HG02798 (cell line): ENCODE measurements around the gene MUC12.
"Not testable (repeated sequence)": the region's sequence is repeated elsewhere in the genome, so short reads cannot be mapped to it uniquely, and the experiment has no call there.

Experiments used
- ATAC-seq: cut with Tn5 transposase; IDR thresholded peaks from one replicate; pipeline ENCODE4 v1.9.1; 2021; ENCODE audit warnings: mild to moderate bottlenecking; ENCODE audit not compliant: unreplicated experiment, poor library complexity

MUC12 gene

DNA sequence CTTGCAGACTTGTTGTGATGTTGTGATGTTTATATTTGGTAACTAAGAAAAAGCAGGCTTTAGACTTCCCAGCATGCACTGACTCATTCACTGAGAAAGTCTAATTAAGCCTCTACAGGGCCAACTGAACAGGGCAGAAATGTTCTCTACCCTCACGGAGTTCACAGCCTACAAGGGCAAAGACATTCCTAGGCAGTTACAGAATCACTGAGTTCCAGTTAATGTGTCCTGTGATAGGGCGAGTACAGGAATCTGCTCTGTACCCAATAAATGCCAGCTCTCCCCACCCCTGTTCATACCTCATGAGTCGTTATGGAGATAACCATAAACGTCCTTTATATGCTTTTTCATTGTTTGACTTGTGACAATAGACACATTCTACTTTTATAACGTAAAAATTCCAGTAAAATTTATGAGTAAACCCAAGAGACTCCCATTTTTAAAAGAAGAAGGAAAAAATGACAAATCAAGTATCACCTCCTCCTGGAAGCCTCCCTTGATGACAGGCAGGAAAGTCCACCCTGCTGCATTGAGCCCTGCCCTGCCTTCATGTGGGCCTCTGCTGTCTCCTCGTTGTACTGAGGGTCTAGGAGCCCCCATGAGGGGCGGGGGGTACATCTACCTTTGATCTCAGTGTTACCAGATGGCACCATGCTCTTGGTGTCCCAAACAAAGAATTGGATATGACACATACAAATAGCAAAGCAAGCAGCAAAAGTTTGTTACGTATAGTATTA, 14.3 kb downstream of the MUC12 start:
- no peak for ATAC-seq

DNA sequence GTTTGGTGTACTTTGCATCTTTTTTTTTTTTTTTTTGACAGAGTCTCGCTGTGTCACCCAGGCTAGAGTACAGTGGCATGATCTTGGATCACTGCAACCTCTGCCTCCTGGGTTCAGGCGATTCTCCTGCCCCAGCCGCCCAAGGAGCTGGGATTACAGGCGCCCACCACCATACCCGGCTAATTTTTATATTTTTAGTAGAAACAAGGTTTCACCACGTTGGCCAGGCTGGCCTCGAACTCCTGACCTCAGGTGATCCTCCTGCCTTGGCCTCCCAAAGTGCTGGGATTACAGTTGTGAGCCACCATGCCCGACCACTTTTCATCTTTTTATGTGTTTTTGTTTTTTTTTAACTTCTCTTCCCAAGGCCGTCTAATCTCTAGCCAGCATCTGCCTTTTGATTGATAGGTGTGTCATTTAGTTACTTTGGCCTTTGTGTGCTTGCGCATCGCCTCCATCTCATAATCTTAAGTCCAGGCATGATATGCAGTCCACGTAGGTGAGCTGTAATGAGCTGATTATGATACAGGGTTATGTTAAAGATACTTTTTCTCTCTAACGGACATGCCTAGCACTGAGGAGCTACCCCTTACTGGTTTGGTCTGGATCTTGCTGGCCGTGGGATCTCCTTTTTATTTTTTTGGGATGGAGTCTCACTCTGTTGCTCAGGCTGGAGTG, 15.0 kb downstream of the MUC12 start:
- not testable (repeated sequence) for ATAC-seq

DNA sequence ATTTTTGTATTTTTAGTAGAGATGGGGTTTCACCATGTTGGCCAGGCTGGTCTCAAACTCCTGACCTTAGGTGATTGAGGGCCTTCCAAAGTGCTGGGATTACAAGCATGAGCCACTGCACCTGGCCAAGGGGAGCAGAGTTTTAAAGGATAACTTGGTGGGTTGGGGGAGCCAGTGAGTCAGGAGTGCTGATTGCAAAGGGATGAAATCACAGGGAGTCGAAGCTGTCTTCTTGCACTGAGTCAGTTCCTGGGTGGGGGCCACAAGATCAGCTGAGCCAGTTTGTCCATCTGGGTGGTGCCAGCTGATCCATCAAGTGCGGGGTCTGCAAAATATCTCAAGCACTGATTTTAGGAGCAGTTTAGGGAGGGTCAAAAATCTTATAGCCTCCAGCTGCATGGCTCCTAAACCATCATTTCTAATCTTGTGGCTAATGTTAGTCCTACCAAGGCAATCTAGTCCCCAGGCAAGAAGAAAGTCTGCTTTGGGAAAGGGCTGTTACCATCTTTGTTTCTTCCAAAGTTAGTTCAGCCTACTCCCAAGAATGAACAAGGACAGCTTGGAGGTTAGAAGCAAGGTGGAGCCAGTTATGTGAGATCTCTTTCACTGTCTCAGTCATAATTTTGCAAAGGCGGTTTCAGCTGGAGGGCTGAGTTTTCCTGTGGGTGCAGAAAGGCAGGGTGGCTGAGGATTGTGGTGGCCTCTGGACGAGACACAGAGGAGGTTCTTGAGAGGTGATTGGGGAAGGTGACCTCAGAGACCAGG, 15.8 kb downstream of the MUC12 start:
- ATAC-seq: not testable (repeated sequence)

DNA sequence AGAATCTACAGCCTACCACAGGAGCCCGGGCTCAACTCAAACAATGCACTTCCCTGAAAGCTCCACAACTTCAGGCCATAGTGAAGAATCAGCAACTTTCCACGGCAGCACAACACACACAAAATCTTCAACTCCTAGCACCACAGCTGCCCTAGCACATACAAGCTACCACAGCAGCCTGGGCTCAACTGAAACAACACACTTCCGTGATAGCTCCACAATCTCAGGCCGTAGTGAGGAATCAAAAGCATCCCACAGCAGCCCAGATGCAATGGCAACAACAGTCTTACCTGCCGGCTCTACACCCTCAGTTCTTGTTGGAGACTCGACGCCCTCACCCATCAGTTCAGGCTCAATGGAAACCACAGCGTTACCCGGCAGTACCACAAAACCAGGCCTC, 22.3 kb downstream of the MUC12 start:
- no peak for ATAC-seq

DNA sequence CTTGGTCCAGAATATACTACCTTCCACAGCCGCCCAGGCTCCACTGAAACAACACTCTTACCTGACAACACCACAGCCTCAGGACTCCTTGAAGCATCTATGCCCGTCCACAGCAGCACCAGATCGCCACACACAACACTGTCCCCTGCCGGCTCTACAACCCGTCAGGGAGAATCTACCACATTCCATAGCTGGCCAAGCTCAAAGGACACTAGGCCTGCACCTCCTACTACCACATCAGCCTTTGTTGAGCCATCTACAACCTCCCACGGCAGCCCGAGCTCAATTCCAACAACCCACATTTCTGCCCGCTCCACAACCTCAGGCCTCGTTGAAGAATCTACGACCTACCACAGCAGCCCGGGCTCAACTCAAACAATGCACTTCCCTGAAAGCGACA, 22.9 kb downstream of the MUC12 start:
- not testable (repeated sequence) for ATAC-seq

DNA sequence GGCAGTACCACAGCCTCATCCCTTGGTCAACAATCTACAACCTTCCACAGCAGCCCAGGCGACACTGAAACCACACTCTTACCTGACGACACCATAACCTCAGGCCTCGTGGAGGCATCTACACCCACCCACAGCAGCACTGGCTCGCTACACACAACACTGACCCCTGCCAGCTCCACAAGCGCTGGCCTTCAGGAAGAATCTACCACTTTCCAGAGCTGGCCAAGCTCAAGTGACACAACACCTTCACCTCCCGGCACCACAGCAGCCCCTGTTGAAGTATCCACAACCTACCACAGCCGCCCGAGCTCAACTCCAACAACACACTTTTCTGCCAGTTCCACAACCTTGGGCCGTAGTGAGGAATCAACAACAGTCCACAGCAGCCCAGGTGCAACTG, 25.3 kb downstream of the MUC12 start:
- ATAC-seq: not testable (repeated sequence)

DNA sequence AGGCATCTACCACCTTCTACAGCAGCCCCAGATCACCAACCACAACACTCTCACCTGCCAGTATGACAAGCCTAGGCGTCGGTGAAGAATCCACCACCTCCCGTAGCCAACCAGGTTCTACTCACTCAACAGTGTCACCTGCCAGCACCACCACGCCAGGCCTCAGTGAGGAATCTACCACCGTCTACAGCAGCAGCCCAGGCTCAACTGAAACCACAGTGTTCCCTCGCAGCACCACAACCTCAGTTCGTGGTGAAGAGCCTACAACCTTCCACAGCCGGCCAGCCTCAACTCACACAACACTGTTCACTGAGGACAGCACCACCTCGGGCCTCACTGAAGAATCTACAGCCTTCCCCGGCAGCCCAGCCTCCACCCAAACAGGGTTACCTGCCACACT, 29.2 kb downstream of the MUC12 start:
- ATAC-seq: not testable (repeated sequence)

DNA sequence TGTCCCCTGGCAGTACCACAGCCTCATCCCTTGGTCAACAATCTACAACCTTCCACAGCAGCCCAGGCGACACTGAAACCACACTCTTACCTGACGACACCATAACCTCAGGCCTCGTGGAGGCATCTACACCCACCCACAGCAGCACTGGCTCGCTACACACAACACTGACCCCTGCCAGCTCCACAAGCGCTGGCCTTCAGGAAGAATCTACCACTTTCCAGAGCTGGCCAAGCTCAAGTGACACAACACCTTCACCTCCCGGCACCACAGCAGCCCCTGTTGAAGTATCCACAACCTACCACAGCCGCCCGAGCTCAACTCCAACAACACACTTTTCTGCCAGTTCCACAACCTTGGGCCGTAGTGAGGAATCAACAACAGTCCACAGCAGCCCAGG, 30.0 kb downstream of the MUC12 start:
- ATAC-seq: not testable (repeated sequence)

DNA sequence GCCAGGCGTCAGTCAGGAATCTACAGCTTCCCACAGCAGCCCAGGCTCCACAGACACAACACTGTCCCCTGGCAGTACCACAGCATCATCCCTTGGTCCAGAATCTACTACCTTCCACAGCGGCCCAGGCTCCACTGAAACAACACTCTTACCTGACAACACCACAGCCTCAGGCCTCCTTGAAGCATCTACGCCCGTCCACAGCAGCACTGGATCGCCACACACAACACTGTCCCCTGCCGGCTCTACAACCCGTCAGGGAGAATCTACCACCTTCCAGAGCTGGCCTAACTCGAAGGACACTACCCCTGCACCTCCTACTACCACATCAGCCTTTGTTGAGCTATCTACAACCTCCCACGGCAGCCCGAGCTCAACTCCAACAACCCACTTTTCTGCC, 30.7 kb downstream of the MUC12 start:
- not testable (repeated sequence) for ATAC-seq

DNA sequence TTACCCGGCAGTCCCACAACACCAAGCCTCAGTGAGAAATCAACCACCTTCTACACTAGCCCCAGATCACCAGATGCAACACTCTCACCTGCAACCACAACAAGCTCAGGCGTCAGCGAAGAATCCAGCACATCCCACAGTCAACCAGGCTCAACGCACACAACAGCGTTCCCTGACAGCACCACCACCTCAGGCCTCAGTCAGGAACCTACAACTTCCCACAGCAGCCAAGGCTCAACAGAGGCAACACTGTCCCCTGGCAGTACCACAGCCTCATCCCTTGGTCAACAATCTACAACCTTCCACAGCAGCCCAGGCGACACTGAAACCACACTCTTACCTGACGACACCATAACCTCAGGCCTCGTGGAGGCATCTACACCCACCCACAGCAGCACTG, 33.0 kb downstream of the MUC12 start:
- ATAC-seq: not testable (repeated sequence)

DNA sequence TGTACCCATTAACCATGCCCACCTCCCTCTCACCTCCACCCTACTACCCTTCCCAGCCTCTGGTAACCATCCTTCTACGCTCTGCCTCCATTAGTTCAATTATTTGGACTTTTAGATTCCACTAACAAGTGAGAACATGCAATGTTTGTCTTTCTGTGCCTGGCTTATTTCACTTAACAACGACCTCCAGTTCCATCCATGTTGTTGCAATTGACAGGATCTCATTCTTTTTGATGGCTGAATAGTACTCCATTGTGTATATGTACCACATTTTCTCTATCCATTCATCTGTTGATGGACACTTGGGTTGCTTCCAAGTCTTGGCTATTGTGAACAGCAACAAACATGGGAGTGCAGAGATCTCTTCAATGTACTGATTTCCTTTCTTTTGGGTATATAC, 38.0 kb downstream of the MUC12 start:
- not testable (repeated sequence) for ATAC-seq

DNA sequence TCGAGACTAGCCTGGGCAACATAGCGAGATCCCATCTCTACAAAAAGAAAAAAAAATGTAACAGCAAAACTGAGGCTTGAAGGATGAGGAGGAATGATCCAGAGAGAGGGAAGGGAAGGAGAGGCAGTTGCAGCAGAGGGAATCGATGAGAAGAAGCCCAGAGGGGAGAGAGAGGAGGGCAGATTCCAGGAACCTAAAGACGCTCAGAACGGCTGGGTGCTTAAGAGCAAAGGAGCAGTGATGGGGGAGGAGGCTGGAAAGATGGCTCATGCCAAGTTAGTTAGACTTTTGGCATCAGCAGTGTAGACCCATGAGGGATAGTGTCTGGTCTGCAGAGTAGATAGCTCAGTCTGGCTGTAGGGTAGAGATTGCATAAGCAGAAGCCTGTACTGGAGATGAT, 40.3 kb downstream of the MUC12 start:
- ATAC-seq: no peak

DNA sequence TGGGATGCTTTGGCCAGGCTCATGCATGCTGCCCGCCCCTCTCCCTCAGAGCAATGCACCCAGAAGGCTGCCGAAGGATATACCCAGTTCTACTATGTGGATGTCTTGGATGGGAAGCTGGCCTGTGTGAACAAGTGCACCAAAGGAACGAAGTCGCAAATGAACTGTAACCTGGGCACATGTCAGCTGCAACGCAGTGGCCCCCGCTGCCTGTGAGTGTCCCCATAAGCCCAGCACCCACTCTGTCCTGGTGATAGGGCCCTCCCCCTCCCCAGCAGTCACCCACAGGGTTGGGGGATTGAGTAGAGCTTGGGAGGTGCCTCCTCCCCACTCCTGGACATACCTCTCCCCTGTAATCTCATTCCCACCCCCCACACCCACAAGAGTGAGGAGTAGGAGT, 43.6 kb downstream of the MUC12 start:
- no peak for ATAC-seq

DNA sequence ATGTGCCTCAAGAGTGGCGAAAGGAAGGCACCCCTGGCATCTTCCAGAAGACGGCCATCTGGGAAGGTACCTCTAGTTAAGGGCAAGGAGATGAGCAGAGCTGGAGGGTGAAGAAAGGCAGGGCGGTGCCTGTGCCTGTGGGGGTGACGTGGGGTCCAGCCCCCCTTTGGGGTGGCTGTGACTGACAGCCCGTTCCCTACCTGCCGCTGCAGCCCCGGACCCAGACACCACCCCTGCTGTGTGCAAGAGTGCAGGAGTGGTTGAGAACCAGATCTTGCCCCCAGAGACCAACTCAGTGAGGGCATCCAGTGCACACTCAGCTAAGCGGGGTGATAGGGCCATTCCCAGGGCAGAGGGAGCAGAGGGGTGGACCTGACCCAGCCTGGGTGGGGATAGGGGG, 46.3 kb downstream of the MUC12 start:
- no peak for ATAC-seq

DNA sequence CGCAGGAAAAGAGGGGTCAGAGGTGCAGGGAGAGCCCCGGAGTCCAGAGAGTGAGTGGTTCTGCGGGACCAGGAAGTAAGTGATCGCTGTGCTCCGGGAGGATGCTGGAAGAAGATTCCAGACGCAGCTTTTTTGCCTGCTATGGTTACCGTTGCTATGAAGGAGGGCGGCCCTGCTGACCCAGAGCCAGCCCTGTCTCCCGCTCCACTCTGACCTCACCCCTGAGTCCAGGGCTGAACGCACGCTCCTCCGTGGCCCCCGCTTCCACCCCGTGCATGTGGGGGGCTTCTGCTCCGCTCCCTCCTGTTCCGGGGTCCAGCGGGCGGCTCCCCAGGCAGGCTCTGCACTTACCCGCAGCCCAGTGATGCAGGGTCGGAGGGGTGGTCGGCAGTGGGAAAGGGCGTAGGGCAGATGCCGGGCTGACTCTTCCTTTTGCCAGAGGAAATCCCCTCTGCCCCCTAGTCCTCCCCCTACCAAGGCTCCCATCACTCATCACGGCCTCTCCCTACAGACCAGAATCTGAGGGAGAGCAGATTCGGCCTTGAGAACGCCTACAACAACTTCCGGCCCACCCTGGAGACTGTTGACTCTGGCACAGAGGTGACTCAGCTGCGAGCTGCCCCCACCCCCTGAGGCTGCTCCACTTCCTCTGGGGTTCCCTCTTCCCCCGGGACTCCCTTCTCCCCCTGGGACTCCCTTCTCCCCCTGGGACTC, 47.9 kb downstream of the MUC12 start:
- ATAC-seq: peak; percentile 75

DNA sequence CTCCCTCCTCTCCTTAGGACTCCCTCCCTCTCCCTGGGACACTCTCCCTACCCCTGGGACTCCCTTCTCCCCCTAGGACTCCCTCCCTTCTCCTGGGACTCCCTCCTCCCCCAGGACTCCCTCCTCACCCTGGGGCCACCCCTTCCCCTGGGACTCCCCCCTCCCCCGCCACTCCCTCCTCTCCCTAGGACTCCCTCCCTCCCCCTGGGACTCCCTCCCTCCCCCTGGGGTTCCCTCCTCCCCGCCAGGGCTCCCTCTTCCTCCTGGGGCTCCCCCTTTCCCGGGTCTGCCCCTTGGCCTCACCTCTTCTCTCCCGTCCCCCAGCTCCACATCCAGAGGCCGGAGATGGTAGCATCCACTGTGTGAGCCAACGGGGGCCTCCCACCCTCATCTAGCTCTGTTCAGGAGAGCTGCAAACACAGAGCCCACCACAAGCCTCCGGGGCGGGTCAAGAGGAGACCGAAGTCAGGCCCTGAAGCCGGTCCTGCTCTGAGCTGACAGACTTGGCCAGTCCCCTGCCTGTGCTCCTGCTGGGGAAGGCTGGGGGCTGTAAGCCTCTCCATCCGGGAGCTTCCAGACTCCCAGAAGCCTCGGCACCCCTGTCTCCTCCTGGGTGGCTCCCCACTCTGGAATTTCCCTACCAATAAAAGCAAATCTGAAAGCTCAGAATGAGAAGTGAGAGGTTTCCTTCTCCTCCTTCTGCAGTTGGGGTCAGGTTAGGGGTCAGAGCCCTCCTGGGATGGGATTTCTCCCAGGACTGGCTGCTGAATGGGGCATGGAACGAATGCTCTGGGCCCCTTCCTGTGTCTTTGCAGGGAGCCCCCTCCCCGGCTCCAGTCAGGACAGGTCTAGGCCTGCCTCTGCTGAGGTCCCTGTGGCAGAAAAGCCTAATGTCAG, 49.2 kb downstream of the MUC12 start:
- no peak for ATAC-seq

DNA sequence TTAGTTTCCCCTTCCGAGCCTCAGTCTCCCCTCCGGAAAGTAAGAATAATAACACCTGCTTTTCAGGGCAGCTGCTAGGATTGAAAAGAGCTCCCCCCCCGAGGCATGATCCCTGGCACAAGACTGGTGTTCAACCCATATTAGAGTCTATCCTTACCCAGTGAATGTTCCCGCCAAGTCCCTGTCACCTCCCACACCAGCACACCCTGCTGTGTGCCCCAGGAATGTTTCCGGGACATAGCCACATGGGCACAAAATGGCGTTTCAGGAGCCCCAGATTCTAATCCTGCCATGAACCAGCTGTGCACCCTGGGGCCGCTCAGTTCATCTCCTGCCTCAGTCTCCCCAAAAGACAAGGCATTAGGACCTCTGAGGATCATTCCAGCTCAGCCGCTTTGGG, 51.1 kb downstream of the MUC12 start:
- ATAC-seq: no peak

DNA sequence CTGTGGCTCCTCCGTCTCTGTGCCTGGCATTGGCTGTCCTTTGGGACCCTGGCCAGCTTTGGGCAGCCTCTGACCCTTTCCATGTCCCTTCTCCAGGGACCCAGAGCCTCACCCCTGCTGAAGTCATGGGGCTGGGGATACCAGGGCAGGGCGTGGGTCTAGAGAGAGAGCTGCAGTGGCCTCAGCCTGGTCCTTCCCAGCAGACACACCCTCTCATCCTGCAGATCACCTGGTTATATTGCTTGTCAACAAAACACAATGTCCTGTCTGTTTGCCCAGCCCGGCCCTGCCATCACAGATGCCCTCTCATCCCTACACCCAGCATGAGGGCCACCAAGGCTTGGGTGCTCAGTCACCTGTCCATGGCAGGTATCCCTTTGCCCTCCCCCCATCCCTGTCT, 52.3 kb downstream of the MUC12 start:
- no peak for ATAC-seq

DNA sequence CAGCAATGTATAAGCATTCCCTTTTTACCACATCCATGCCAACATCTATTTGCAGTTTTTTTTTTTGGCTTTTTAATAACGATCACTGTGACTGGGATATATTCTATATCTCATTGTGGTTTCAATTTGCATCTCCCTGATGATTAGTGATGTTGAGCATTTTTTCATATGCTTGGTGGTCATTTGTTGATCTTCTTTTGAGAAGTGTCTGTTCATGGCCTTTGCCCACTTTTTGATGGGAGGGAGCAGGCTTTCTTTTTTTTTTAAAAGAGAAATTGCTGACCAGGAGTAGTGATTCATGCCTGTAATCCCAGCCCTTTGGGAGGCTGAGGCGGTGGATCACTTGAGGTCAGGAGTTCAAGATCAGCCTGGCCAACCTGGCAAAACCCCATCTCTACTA, 54.5 kb downstream of the MUC12 start:
- ATAC-seq: no peak

DNA sequence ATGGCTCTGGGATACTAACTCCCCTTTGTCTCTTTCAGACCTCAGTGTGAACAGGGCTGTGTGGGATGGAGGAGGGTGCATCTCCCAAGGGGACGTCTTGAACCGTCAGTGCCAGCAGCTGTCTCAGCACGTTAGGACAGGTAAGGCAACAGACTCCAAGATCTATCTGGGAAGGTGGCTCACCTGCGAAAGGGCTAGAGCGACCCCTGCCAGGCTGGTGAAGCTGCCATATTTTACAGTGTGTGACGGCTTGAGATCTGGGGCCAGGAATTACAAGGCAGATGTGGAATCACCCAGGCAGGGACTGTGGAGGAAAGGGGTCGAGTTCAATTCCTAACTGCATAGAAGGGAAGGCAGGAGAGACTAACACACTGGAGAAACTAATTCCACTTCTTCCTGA, 61.7 kb downstream of the MUC12 start:
- ATAC-seq: no peak
